Heart right ventricle (tissue), 16 donors: ENCODE results near the gene EXOC6. TPM values are rescaled to one million over a fixed set of nuclear protein-coding genes. Genes with fewer than 3 reads are reported as not detected.
"Not testable (repeated sequence)": the region's sequence is repeated elsewhere in the genome, so short reads cannot be mapped to it uniquely, and the experiment has no call there.

Source experiments
- ATAC-seq, 8 donors: fragments of 200-7000 bp; cut with Tn5 transposase; one replicate each; pipeline ENCODE4 v1.9.1; 2020; ENCODE audit warnings: mild to moderate bottlenecking in 8 of 8, moderate library complexity in 8 of 8, moderate number of reproducible peaks in 1 of 8
- DNase-seq, 2 donors: peaks; one replicate each; pipeline ENCODE4 v3.0.0-alpha.2; 2020
- H3K27ac ChIP-seq, 10 donors: fragments of 200-600 bp; sonication (generic) in 2 of 10; one replicate each; pipeline versions ENCODE4 v1.5.0 to v1.8.0; 2020 to 2022; ENCODE audit warnings: mild to moderate bottlenecking in 3 of 10
- H3K27me3 ChIP-seq, 7 donors: fragments of 200-600 bp; one replicate each; pipeline ENCODE4 v1.8.0; 2021 to 2022; ENCODE audit warnings: mild to moderate bottlenecking in 2 of 7
- H3K36me3 ChIP-seq, 9 donors: fragments of 200-600 bp; sonication (generic) in 1 of 9; one replicate each; pipeline versions ENCODE4 v1.5.0 to v1.8.0; 2020 to 2022; ENCODE audit warnings: mild to moderate bottlenecking in 2 of 9
- H3K4me1 ChIP-seq, 9 donors: fragments of 200-600 bp; sonication (generic) in 1 of 9; one replicate each; pipeline versions ENCODE4 v1.5.0 to v1.8.0; 2020 to 2022; ENCODE audit warnings: mild to moderate bottlenecking in 4 of 9
- H3K4me3 ChIP-seq, 10 donors: fragments of 200-600 bp; sonication (generic) in 2 of 10; one replicate each; pipeline versions ENCODE4 v1.5.0 to v1.8.0; 2020 to 2022; ENCODE audit warnings: mild to moderate bottlenecking in 7 of 10, moderate library complexity in 2 of 10
- H3K9me3 ChIP-seq, 11 donors: fragments of 200-600 bp in 10 of 11; sonication (generic) in 2 of 11; one replicate each; pipeline versions ENCODE4 v1.5.0 to v1.8.0; 2013 to 2022; ENCODE audit warnings: mild to moderate bottlenecking in 2 of 11, control low read depth in 1 of 11, moderate library complexity in 1 of 11
- CTCF ChIP-seq, 9 donors: fragments of 200-600 bp; sonication (generic) in 2 of 9; IDR thresholded peaks; one replicate each; pipeline versions ENCODE4 v1.5.0 to v1.8.0; 2021 to 2022; ENCODE audit warnings: antibody characterized with exemption in 9 of 9, mild to moderate bottlenecking in 5 of 9, moderate library complexity in 1 of 9
- WGBS, 2 donors: extraction: QIAGEN DNeasy Blood & Tissue Kit; methylation state at CpG; one replicate each; pipeline ENCODE4 v1.1.7; 2013; ENCODE audit warnings: inconsistent platforms in 1 of 2; 5-methylcytosine and 5-hydroxymethylcytosine counted together
- intact Hi-C, 10 donors: fragments of 100-400 bp; cut with DNase I; formaldehyde crosslinking; loops; one replicate each; pipeline versions ENCODE4 v1.11.1 to v1.14.2; 2022
- polyA plus RNA-seq, 2 donors: library from polyadenylated mRNA; stranded (reverse); fragments of 200-250 nt; gene quantifications; one replicate each; pipeline ENCODE4 v1.2.3, GENCODE V29; 2013
- total RNA-seq, 10 donors: library from RNA; stranded (reverse); fragmentation: NEBNext Ultra II Directional in 3 of 10; extraction: Animal tissue kit (Norgen Biotek cat#: 25700) in 3 of 10; gene quantifications; one replicate each; pipeline versions ENCODE4 v1.2.1 to v1.2.4, GENCODE V29; 2021 to 2023
- donor health status: Arrhythmogenic right ventricular cardiomyopathy.
- donor health status: ischemic (EF 13 %, LVEDD 7.1; RV severe dilation, severe dysfunction).
- donor health status: healthy with polysubstance abuse.
- donor health status: DM: no; HTN: yes; CAD: no.
- donor health status: DM: no; HTN: no; CAD: no.
- donor health status: ischemic (EF 25% LVEDD 6.9; RV normal size, moderate dysfunction).
- donor health status: ischemic (EF 25% LVEDD 5.7; RV mildly dilated, moderate dysfunction).
- donor health status: healthy.
- donor health status: DM: yes; HTN: yes; CAD: no.
- donor health status: Ischemic cardiomyopathy.
- donor health status: ischemic (EF 35%, LVEDD 5.7; RV mildly dilated, moderate dysfunction).
- donor health status: nonischemic (EF 11% LVEDD 7.7; RV severe dilation, severe dysfunction).
- donor health status: DM: yes; HTN: yes; CAD: no.
- donor health status: PGD.
- donor health status: ischemic (EF 29% LVEDD 5.4; RV normal size, mild dysfunction).
- donor health status: nonischemic (EF 23%, LVEDD 6.1; RV moderate dilation, normal function).

Gene EXOC6
- total and polyA plus RNA-seq, 12 donors, result 3.3 to 11.7 (median 9.2) TPM

- TF ChIP-seq CTCF (IDR thresholded peaks at IDR 0.05), result no peak
- intact Hi-C loops, result no loop called here
- Histone ChIP-seq H3K27ac (no peak overlapping the region), H3K4me1 (peaks cover 0 to 5% (median 0%) of the 10 kb centered on the region in 9 donors), H3K4me3 (no peak overlapping the region), H3K9me3 (no peaks in the 10 kb centered on the region), H3K27me3 (no peaks in the 10 kb centered on the region), H3K36me3 (peaks cover 0 to 36% (median 6%) of the 10 kb centered on the region in 9 donors)
- DNase-seq (no peak), ATAC-seq (no peak)
- 95% methylated on average over 5 of the region's 5 CpGs for WGBS, 2 donors
Measured at GRCh38 chr10:92897916-92898315, 49.6 kb downstream of the EXOC6 start.

DNA sequence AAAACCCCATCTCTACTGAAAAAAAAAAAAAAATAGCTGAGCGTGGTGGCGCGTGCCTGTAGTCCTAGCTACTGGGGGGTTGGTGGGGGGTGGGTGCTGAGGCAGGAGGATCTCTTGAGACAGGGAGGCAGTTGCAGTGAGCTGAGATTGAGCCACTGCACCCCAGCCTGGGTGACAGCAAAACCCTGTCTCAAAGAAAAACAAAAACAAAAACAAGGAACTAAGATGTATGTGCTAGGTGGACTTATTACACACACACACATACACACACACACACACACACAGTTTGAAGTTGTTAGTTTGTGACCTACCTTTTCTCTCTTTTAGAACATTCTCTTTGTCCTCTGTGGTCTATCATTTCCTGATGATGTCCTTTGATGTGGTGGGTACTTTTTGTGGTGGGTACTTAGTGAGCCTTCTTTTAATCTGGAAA lies 53.5 kb downstream of the EXOC6 start:
- 96 to 99% methylated on average over 3 of the region's 3 CpGs for WGBS, 2 donors

GRCh38 chr10:92903633-92904032 lies 55.3 kb downstream of the EXOC6 start:
- H3K4me3 ChIP-seq, result no peak overlapping the region
- TF ChIP-seq CTCF (IDR thresholded peaks at IDR 0.05), result no peak
- H3K9me3 ChIP-seq, result peaks cover 0 to 9% (median 0%) of the 10 kb centered on the region in 11 donors
- H3K27me3 ChIP-seq, result no peaks in the 10 kb centered on the region
- H3K4me1 ChIP-seq, result no peaks in the 10 kb centered on the region
- 96 to 98% methylated on average over 1 of the region's 1 CpG for WGBS, 2 donors
- ATAC-seq (no peak), DNase-seq (no peak)
- peaks cover 0 to 29% (median 0%) of the 10 kb centered on the region in 9 donors for H3K36me3 ChIP-seq
- no peak overlapping the region for H3K27ac ChIP-seq
- intact Hi-C loops, result no loop called here

More for the DNA sequence above, 53.5 kb downstream of the EXOC6 start:
- TF ChIP-seq CTCF (IDR thresholded peaks at IDR 0.05), result no peak
- Histone ChIP-seq H3K36me3 (peaks cover 0 to 34% (median 6%) of the 10 kb centered on the region in 9 donors), H3K27ac (no peak overlapping the region), H3K4me3 (no peak overlapping the region), H3K9me3 (peaks cover 0 to 9% (median 0%) of the 10 kb centered on the region in 11 donors), H3K4me1 (no peaks in the 10 kb centered on the region), H3K27me3 (no peaks in the 10 kb centered on the region)
- intact Hi-C loops, result no loop called here
- DNase-seq (no peak), ATAC-seq (no peak)

- Histone ChIP-seq H3K4me1 (no peaks in the 10 kb centered on the region), H3K4me3 (no peak overlapping the region), H3K9me3 (peaks cover 0 to 9% (median 0%) of the 10 kb centered on the region in 11 donors), H3K27me3 (no peaks in the 10 kb centered on the region), H3K36me3 (peaks cover 0 to 41% (median 0%) of the 10 kb centered on the region in 9 donors), H3K27ac (no peak overlapping the region)
- 96 to 99% methylated on average over 4 of the region's 4 CpGs for WGBS, 2 donors
- no peak for TF ChIP-seq CTCF (IDR thresholded peaks at IDR 0.05)
- ATAC-seq (no peak), DNase-seq (no peak)
- intact Hi-C loops, result no loop called here
Measured at GRCh38 chr10:92907280-92907679, 59.0 kb downstream of the EXOC6 start.

DNA sequence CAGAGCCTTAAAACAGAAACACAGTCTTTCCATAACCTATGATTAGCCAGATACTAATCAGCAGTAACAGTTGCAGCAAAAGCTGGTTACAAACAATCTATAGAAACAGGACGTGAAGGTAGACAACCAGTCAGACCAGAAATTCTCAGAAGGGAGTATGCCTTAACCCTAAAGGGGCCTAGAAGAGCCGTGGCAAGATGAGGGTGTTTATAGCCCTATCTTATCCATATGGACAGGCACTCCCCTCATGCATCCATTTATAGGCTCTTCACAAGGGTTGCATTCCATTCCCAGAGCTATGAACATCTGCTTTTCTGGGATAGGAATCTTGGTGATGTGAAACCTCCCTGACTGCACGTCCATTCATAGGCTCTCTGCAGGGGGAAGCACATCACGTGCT lies 64.3 kb downstream of the EXOC6 start:
- H3K27me3 ChIP-seq, H3K9me3 ChIP-seq, H3K4me3 ChIP-seq, intact Hi-C loops, DNase-seq, H3K27ac ChIP-seq, ATAC-seq: not testable (repeated sequence)
- Histone ChIP-seq H3K36me3 (peaks cover 0 to 24% (median 0%) of the 10 kb centered on the region in 9 donors), H3K4me1 (peaks cover 0 to 12% (median 8%) of the 10 kb centered on the region in 9 donors)
- 51 to 53% methylated on average over 4 of the region's 4 CpGs for WGBS, 2 donors
